Ascending aorta (tissue), 2 donors: ENCODE measurements around the gene FBXO30. TPM values are rescaled to one million over a fixed set of nuclear protein-coding genes. Genes with fewer than 3 reads are reported as not detected.

Experiments used
- DNase-seq, 2 donors: peaks; one replicate each; pipeline ENCODE4 v3.0.0-alpha.2; 2019; ENCODE audit warnings: low spot score in 2 of 2
- H3K27ac ChIP-seq, 2 donors: fragments of 200-600 bp; sonication (generic); one replicate each; pipeline ENCODE4 v1.5.1; 2016 to 2017; ENCODE audit warnings: mild to moderate bottlenecking in 1 of 2
- H3K27me3 ChIP-seq: fragments of 200-600 bp; sonication (generic); one replicate; pipeline ENCODE4 v1.5.1; 2017
- H3K36me3 ChIP-seq, 2 donors: fragments of 200-600 bp; sonication (generic); one replicate each; pipeline ENCODE4 v1.5.1; 2016
- H3K4me1 ChIP-seq, 2 donors: fragments of 200-600 bp; sonication (generic); one replicate each; pipeline ENCODE4 v1.5.1; 2016 to 2017; ENCODE audit warnings: mild to moderate bottlenecking in 1 of 2
- H3K4me3 ChIP-seq, 2 donors: fragments of 200-600 bp; sonication (generic); one replicate each; pipeline ENCODE4 v1.5.1; 2016 to 2017; ENCODE audit warnings: mild to moderate bottlenecking in 1 of 2
- H3K9me3 ChIP-seq, 2 donors: fragments of 200-600 bp; sonication (generic); one replicate each; pipeline ENCODE4 v1.5.1; 2016
- CTCF ChIP-seq, 3 experiments: fragments of 200-600 bp in 2 of 3; fragments of 450-650 bp in 1 of 3; sonication (generic) in 2 of 3; IDR thresholded peaks; one replicate each; pipeline ENCODE4 v1.5.1; 2016 to 2019; ENCODE audit warnings: antibody characterized with exemption in 3 of 3, mild to moderate bottlenecking in 1 of 3, moderate library complexity in 1 of 3
- intact Hi-C: fragments of 100-400 bp; cut with DNase I; formaldehyde crosslinking; loops from one replicate; pipeline ENCODE4 v1.15.1; 2023
- total RNA-seq: library from RNA; depleted of rRNA; stranded (reverse); fragments of >200 nt; gene quantifications from one replicate; pipeline ENCODE4 v1.1.0, GENCODE V29; 2016

Gene FBXO30
- total RNA-seq, 1 donor from 2014 or later: 1.2 TPM

GRCh38 chr6:145829102-145829501, 14.5 kb upstream of the FBXO30 start:
- H3K27ac ChIP-seq: no peak overlapping the region
- TF ChIP-seq CTCF (IDR thresholded peaks at IDR 0.05): no peak
- no peak for DNase-seq
- no peak overlapping the region for H3K4me3 ChIP-seq
- H3K36me3 ChIP-seq: no peaks in the 10 kb centered on the region
- H3K4me1 ChIP-seq: peaks cover 0 to 7% of the 10 kb centered on the region in 2 donors
- no peaks in the 10 kb centered on the region for H3K27me3 ChIP-seq
- intact Hi-C loops: no loop called here
- H3K9me3 ChIP-seq: no peaks in the 10 kb centered on the region

DNA sequence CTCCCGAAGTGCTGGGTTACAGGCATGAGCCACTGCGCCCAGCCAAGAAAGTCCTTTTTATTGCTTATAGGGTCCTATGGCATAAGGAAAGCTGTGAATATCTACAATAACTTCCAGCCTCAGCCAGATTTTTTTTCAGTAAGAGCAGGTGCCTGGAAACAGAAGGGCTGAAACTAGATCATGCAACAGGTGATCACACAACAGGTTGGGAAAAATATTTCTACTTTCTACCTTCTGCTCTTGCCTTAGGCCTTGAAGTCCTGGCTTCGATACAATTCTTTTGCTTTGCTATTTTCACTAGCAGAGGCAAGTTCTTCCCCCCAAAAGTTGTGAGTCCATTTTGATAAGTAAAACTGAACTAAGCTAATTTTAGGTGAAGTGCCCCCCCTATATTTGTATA, 9.7 kb upstream of the FBXO30 start:
- DNase-seq: no peak
- no peak overlapping the region for H3K4me3 ChIP-seq
- no peaks in the 10 kb centered on the region for H3K4me1 ChIP-seq
- no peak for TF ChIP-seq CTCF (IDR thresholded peaks at IDR 0.05)
- no peaks in the 10 kb centered on the region for H3K27me3 ChIP-seq
- intact Hi-C loops: no loop called here
- H3K36me3 ChIP-seq: no peaks in the 10 kb centered on the region
- H3K9me3 ChIP-seq: no peaks in the 10 kb centered on the region
- H3K27ac ChIP-seq: no peak overlapping the region

DNA sequence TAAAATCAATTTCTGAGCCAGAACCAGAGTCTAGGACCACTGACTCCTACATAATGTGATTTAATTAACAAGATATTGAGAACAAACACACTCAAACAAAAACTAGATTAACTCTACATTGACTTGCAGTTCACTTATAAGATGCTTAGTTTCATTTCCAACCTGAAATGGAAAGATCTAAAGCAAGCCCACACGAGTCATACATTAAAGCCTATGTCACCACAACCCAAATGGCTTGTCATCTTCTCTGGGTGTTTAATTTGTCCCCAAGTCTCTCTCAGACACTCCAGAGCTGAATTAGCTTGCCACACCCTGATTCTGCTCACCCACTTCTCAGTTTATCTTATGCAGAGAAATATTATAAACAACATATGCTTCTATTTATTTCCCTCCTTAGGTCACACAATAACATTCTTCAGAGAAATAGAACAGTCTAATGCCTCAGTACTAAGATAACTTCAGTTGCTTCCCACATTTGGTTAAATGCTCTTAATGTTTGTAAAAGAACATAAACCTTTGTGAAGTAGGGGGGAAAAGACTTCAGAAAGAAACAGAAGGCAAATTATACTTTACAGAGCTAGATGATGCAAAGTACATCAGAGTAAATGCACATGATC, 8.8 kb upstream of the FBXO30 start:
- intact Hi-C loops: no loop called here
- Histone ChIP-seq H3K36me3 (no peaks in the 10 kb centered on the region), H3K4me1 (no peaks in the 10 kb centered on the region), H3K9me3 (no peaks in the 10 kb centered on the region), H3K27ac (no peak overlapping the region), H3K27me3 (no peaks in the 10 kb centered on the region), H3K4me3 (no peak overlapping the region)
- TF ChIP-seq CTCF (IDR thresholded peaks at IDR 0.05): no peak
- no peak for DNase-seq

GRCh38 chr6:145822456-145822855, 7.9 kb upstream of the FBXO30 start:
- TF ChIP-seq CTCF (IDR thresholded peaks at IDR 0.05): no peak
- no peak for DNase-seq
- Histone ChIP-seq H3K27me3 (no peaks in the 10 kb centered on the region), H3K4me3 (no peak overlapping the region), H3K36me3 (no peaks in the 10 kb centered on the region), H3K27ac (no peak overlapping the region), H3K4me1 (no peaks in the 10 kb centered on the region), H3K9me3 (no peaks in the 10 kb centered on the region)
- intact Hi-C loops: no loop called here

DNA sequence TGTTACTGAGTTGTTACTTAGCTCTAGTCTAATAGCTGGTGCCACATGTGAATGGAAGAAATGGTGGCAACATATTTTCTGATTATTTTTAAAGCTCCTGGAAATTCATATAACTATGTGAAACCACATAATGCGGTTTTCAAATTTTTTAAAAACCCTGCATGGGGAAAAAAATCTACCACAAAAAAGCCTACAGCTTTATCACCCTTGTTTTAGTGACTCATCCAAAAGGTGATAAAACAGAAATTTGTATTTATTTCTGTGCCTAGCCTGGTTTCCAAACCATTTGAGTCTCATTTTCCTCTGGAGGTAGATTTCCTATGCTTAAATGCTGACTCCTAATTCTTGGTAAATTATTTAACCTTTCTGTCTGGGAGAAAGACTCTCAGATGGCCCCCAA, 5.4 kb upstream of the FBXO30 start:
- no peaks in the 10 kb centered on the region for H3K36me3 ChIP-seq
- H3K4me1 ChIP-seq: peaks cover 0 to 5% of the 10 kb centered on the region in 2 donors
- no peak for DNase-seq
- no peak overlapping the region for H3K27ac ChIP-seq
- no peaks in the 10 kb centered on the region for H3K27me3 ChIP-seq
- H3K4me3 ChIP-seq: no peak overlapping the region
- H3K9me3 ChIP-seq: no peaks in the 10 kb centered on the region
- no peak for TF ChIP-seq CTCF (IDR thresholded peaks at IDR 0.05)
- intact Hi-C loops: loop anchor here (5.0 to 10.0 kb wide), 2 partner anchors 72 to 1385 kb away; partner anchors contain the start of gene STXBP5

GRCh38 chr6:145818796-145819195, 4.2 kb upstream of the FBXO30 start:
- H3K4me3 ChIP-seq: no peak overlapping the region
- TF ChIP-seq CTCF (IDR thresholded peaks at IDR 0.05): no peak
- H3K9me3 ChIP-seq: no peaks in the 10 kb centered on the region
- no peak for DNase-seq
- no peaks in the 10 kb centered on the region for H3K36me3 ChIP-seq
- intact Hi-C loops: loop anchor here (5.0 to 10.0 kb wide), 2 partner anchors 74 to 1386 kb away; partner anchors contain the start of gene STXBP5
- no peak overlapping the region for H3K27ac ChIP-seq
- peaks cover 0 to 5% of the 10 kb centered on the region in 2 donors for H3K4me1 ChIP-seq
- H3K27me3 ChIP-seq: no peaks in the 10 kb centered on the region
